IMR-90 (cell line): ENCODE measurements around the gene CAB39. TPM values are rescaled to one million over a fixed set of nuclear protein-coding genes. Genes with fewer than 3 reads are reported as not detected.
A peak's percentile ranks its signal among the peaks of the same experiment; 100 is the strongest.

Experiments
- ATAC-seq: fragments of 200-7000 bp; cut with Tn5 transposase; 2 replicates; pipeline ENCODE4 v1.9.1; 2020; ENCODE audit warnings: low read depth, mild to moderate bottlenecking, moderate library complexity
- BruUV-seq: library from RNA; stranded (reverse); fragments of 400-500 nt; replicated peaks from 2 replicates; lab custom pipeline; 2021; lab: Mats Ljungman, UMichigan
- CTCF ChIA-PET: fragments of 300-600 bp; formaldehyde crosslinking; extraction: SDS; loops from one replicate; lab custom pipeline; 2021; ENCODE audit warnings: antibody characterized with exemption; lab: Yijun Ruan, JAX
- POLR2A ChIA-PET: fragments of 300-600 bp; sonication (Branson Sonifier 250); formaldehyde crosslinking; loops from one replicate; lab custom pipeline; 2022; ENCODE audit warnings: antibody characterized with exemption; ENCODE audit not compliant: unreplicated experiment; lab: Charles Lee
- DNase-seq: peaks from one replicate; pipeline ENCODE4 v3.0.0; 2013
- H2AFZ ChIP-seq: replicated peaks from 2 replicates; pipeline ENCODE3; 2013; ENCODE audit warnings: low read length, mild to moderate bottlenecking; ENCODE audit not compliant: poor library complexity
- H2AK5ac ChIP-seq: 2 replicates; pipeline ENCODE4 v1.6.1; 2013; ENCODE audit warnings: low read depth, low read length, inconsistent platforms
- H2AK9ac ChIP-seq: replicated peaks from 2 replicates; pipeline ENCODE3; 2013; ENCODE audit warnings: mild to moderate bottlenecking, low read depth, low read length, moderate library complexity; ENCODE audit not compliant: poor library complexity
- H2BK120ac ChIP-seq: 2 replicates; pipeline ENCODE4 v1.6.1; 2013; ENCODE audit warnings: low read depth, low read length, inconsistent platforms
- H2BK15ac ChIP-seq: 3 replicates; pipeline ENCODE4 v1.6.1; 2013; ENCODE audit warnings: low read depth, low read length, inconsistent platforms
- H2BK20ac ChIP-seq: 2 replicates; pipeline ENCODE4 v1.6.1; 2013; ENCODE audit warnings: low read depth, mild to moderate bottlenecking, inconsistent platforms, low read length, moderate library complexity
- H2BK5ac ChIP-seq: 2 replicates; pipeline ENCODE4 v1.6.1; 2013; ENCODE audit warnings: mild to moderate bottlenecking, low read depth, low read length, inconsistent platforms; ENCODE audit not compliant: poor library complexity, severe bottlenecking
- H3K14ac ChIP-seq: replicated peaks from 2 replicates; pipeline ENCODE4 v1.6.1; 2013; ENCODE audit warnings: low read depth, low read length, inconsistent platforms
- H3K18ac ChIP-seq: 2 replicates; pipeline ENCODE4 v1.6.1; 2013; ENCODE audit warnings: low read depth, low read length, control low read depth
- H3K23ac ChIP-seq: 2 replicates; pipeline ENCODE4 v1.6.1; 2013; ENCODE audit warnings: low read depth, low read length, inconsistent platforms
- H3K27ac ChIP-seq: 2 replicates; pipeline ENCODE4 v1.5.1; 2013; ENCODE audit warnings: mild to moderate bottlenecking, control low read depth, low read length; ENCODE audit not compliant: insufficient read depth
- H3K27me3 ChIP-seq: 2 replicates; pipeline ENCODE4 v1.6.1; 2013; ENCODE audit warnings: low read length; ENCODE audit not compliant: control insufficient read depth, insufficient read depth
- H3K36me3 ChIP-seq: 2 replicates; pipeline ENCODE4 v1.6.1; 2013; ENCODE audit warnings: low read length, mixed read lengths; ENCODE audit not compliant: control insufficient read depth, insufficient read depth
- H3K4ac ChIP-seq: 2 replicates; pipeline ENCODE4 v1.6.1; 2013; ENCODE audit warnings: low read depth, low read length, inconsistent platforms
- H3K4me1 ChIP-seq: 2 replicates; pipeline ENCODE4 v1.6.1; 2013; ENCODE audit warnings: low read length, mixed read lengths; ENCODE audit not compliant: control insufficient read depth, insufficient read depth
- H3K4me2 ChIP-seq: 2 replicates; pipeline ENCODE4 v1.6.1; 2013; ENCODE audit warnings: low read depth, mild to moderate bottlenecking, control low read depth, low read length, moderate library complexity
- H3K4me3 ChIP-seq: 2 replicates; pipeline ENCODE4 v1.5.1; 2013; ENCODE audit warnings: low read depth, mild to moderate bottlenecking, control low read depth, low read length, moderate library complexity; ENCODE audit not compliant: insufficient read depth
- H3K56ac ChIP-seq: 2 replicates; pipeline ENCODE4 v1.6.1; 2013; ENCODE audit warnings: low read length, inconsistent platforms; ENCODE audit not compliant: insufficient read depth; ENCODE audit errors: extremely low read depth
- H3K79me1 ChIP-seq, 2 experiments: 2 replicates each; pipeline ENCODE4 v1.6.1; 2013; ENCODE audit warnings: low read length in 2 of 2, inconsistent platforms in 1 of 2, low read depth in 1 of 2
- H3K9ac ChIP-seq: 2 replicates; pipeline ENCODE4 v1.6.1; 2013; ENCODE audit warnings: low read depth, low read length, control low read depth
- H3K9me1 ChIP-seq: 2 replicates; pipeline ENCODE4 v1.6.1; 2013; ENCODE audit warnings: low read length, inconsistent platforms; ENCODE audit not compliant: insufficient read depth
- H3K9me3 ChIP-seq: 2 replicates; pipeline ENCODE4 v1.6.1; 2013; ENCODE audit warnings: low read length; ENCODE audit not compliant: control insufficient read depth, insufficient read depth
- H4K20me1 ChIP-seq: 2 replicates; pipeline ENCODE4 v1.6.1; 2013; ENCODE audit warnings: low read length, inconsistent platforms; ENCODE audit not compliant: insufficient read depth
- H4K5ac ChIP-seq: 2 replicates; pipeline ENCODE4 v1.6.1; 2013; ENCODE audit warnings: mild to moderate bottlenecking, low read depth, low read length, control low read depth
- H4K8ac ChIP-seq, 2 experiments: 2 replicates each; pipeline ENCODE4 v1.6.1; 2013; ENCODE audit warnings: low read depth in 2 of 2, low read length in 2 of 2, control low read depth in 1 of 2, inconsistent platforms in 1 of 2
- H4K91ac ChIP-seq: 2 replicates; pipeline ENCODE4 v1.6.1; 2013; ENCODE audit warnings: low read depth, low read length, inconsistent platforms; ENCODE audit not compliant: insufficient read depth
- CEBPB ChIP-seq: IDR thresholded peaks from 2 replicates; pipeline ENCODE4 v1.6.1; 2012; ENCODE audit warnings: low read depth, low read length, improper control_type of control experiment
- CHD1 ChIP-seq: IDR thresholded peaks from 2 replicates; pipeline ENCODE4 v1.6.1; 2012; ENCODE audit warnings: low read depth, low read length, improper control_type of control experiment
- FOS ChIP-seq: fragments of 150-350 bp; IDR thresholded peaks from 2 replicates; pipeline ENCODE4 v1.6.1; 2016; ENCODE audit warnings: low read depth, low read length
- MAFK ChIP-seq: IDR thresholded peaks from 2 replicates; pipeline ENCODE4 v1.6.1; 2012; ENCODE audit warnings: low read depth, low read length, improper control_type of control experiment
- MAZ ChIP-seq: IDR thresholded peaks from 2 replicates; pipeline ENCODE4 v1.6.1; 2012; ENCODE audit warnings: low read depth, mild to moderate bottlenecking, low read length, improper control_type of control experiment, moderate library complexity, borderline replicate concordance
- MXI1 ChIP-seq: IDR thresholded peaks from 2 replicates; pipeline ENCODE4 v1.6.1; 2012; ENCODE audit warnings: low read depth, mild to moderate bottlenecking, low read length, moderate library complexity, borderline replicate concordance
- NFE2L2 ChIP-seq: fragments of 150-350 bp; IDR thresholded peaks from 2 replicates; pipeline ENCODE4 v1.6.1; 2016; ENCODE audit warnings: low read depth, mild to moderate bottlenecking, low read length
- POLR2A ChIP-seq: IDR thresholded peaks from 2 replicates; pipeline ENCODE4 v1.6.1; 2012; ENCODE audit warnings: mild to moderate bottlenecking, low read depth, low read length
- RAD21 ChIP-seq: IDR thresholded peaks from 2 replicates; pipeline ENCODE4 v1.6.1; 2012; ENCODE audit warnings: low read length, improper control_type of control experiment
- RCOR1 ChIP-seq: IDR thresholded peaks from 2 replicates; pipeline ENCODE4 v1.6.1; 2012; ENCODE audit warnings: mild to moderate bottlenecking, low read length, improper control_type of control experiment; ENCODE audit not compliant: insufficient replicate concordance
- SMC3 ChIP-seq: fragments of 150-350 bp; IDR thresholded peaks from 2 replicates; pipeline ENCODE4 v1.6.1; 2016; ENCODE audit warnings: low read depth, mild to moderate bottlenecking, antibody characterized with exemption, low read length, moderate library complexity
- USF2 ChIP-seq: fragments of 150-350 bp; IDR thresholded peaks from 2 replicates; pipeline ENCODE4 v1.6.1; 2017; ENCODE audit warnings: mild to moderate bottlenecking, antibody characterized with exemption, low read length, low read depth
- WGBS, 2 experiments: methylation state at CpG; one replicate each; pipeline versions ENCODE4 v1.1.5 to v1.1.7; 2013; ENCODE audit warnings: missing lambda C conversion rate in 2 of 2; ENCODE audit not compliant: insufficient read length in 1 of 2; ENCODE audit errors: extremely low coverage in 2 of 2; 5-methylcytosine and 5-hydroxymethylcytosine counted together
- dilution Hi-C: fragments of 300-500 bp; cut with HindIII; formaldehyde crosslinking; loops from one replicate; pipeline ENCODE4 v1.14.3; 2018; ENCODE audit warnings: low sequenced_read_pairs; ENCODE audit not compliant: unreplicated experiment
- in situ Hi-C: fragments of 300-500 bp; cut with MboI; formaldehyde crosslinking; loops from 3 replicates; pipeline ENCODE4 v1.14.3; 2019; ENCODE audit warnings: low sequenced_read_pairs, inconsistent platforms, mixed read lengths
- intact Hi-C: fragments of 100-400 bp; cut with micrococcal nuclease; formaldehyde crosslinking; loops from 2 replicates; pipeline ENCODE4 v1.10.0; 2022
- polyA plus RNA-seq, 3 experiments: library from polyadenylated mRNA; depleted of rRNA; stranded (reverse); fragments of >200 nt; gene quantifications; 2 replicates each; pipeline ENCODE4 v1.2.3, GENCODE V29; 2012; ENCODE audit warnings: low replicate concordance in 1 of 3
- total RNA-seq: library from RNA; depleted of rRNA; stranded (reverse); fragments of >200 nt; gene quantifications from 2 replicates; pipeline ENCODE4 v1.2.3, GENCODE V29; 2012
- TF ChIP-seq, protein P1 (sequence below): conservative IDR thresholded peaks from 2 replicates; pipeline ENCODE4 v1.5.1; 2012; ENCODE audit warnings: mild to moderate bottlenecking, low read depth, low read length, improper control_type of control experiment
- TF ChIP-seq, protein P2 (sequence below): fragments of 150-350 bp; IDR thresholded peaks from 2 replicates; pipeline ENCODE4 v1.6.1; 2016; ENCODE audit warnings: low read depth, mild to moderate bottlenecking, low read length, moderate library complexity, borderline replicate concordance

The CAB39 gene
- total and polyA plus RNA-seq, 2 of the 4 experiments (the other 2 are of a cell fraction): 38.2 to 71.7 TPM

- intact Hi-C loops (loop anchor here (10.0 kb wide), 1 partner anchor 848 kb away; the partner anchor contains the start of genes FBXO36 and TRIP12), dilution Hi-C loops (no loop called here), in situ Hi-C loops (no loop called here)
- no peak overlapping the region for H2BK15ac ChIP-seq
- ATAC-seq (no peak), DNase-seq (no peak)
- H2BK120ac ChIP-seq: peak overlapping the region; percentile 14; the same call in 1 of the 2 replicates
- H2AFZ ChIP-seq: no peak overlapping the region
- peak overlapping the region; percentile 26 for H4K91ac ChIP-seq
- no peak overlapping the region for H3K56ac ChIP-seq
- H3K36me3 ChIP-seq: peaks cover 6% of the 10 kb centered on the region; the same call in 1 of the 2 replicates
- peaks cover 23 to 54% of the 10 kb centered on the region in 2 experiments for H3K79me1 ChIP-seq
- WGBS, 2 experiments: no CpG with 5 or more reads among the region's 4 CpGs
- H3K9me3 ChIP-seq: no peaks in the 10 kb centered on the region
- 0 out of 2 replicates have a peak overlapping the region, but pooled peaks have one; percentile 33 for H2AK5ac ChIP-seq
- peak overlapping the region; percentile 70; the same call in 1 of the 2 replicates for H3K14ac ChIP-seq
- peak overlapping the region; percentile 79 for H2BK5ac ChIP-seq
- no peak overlapping the region for H3K27ac ChIP-seq
- ChIA-PET POLR2A (no interaction called here), CTCF (interaction anchor here (0.6 kb wide), 2 partner anchors 48 to 96 kb away, joined by 4 read pairs; no protein-coding TSS in a partner anchor)
- no peak overlapping the region for H3K18ac ChIP-seq
- H3K9me1 ChIP-seq: peaks cover 7% of the 10 kb centered on the region
- H2BK20ac ChIP-seq: no peak overlapping the region
- peaks cover 9% of the 10 kb centered on the region; the same call in 1 of the 2 replicates for H4K20me1 ChIP-seq
- H3K4ac ChIP-seq: peak overlapping the region; percentile 80
- no peak overlapping the region for H2AK9ac ChIP-seq
- H4K8ac ChIP-seq: 0 out of 4 replicates have a peak overlapping the region, but pooled peaks of 1 of the 2 experiments have one; percentile 38
- H3K4me3 ChIP-seq: no peak overlapping the region
- BruUV-seq: no TSS peak
- H4K5ac ChIP-seq: no peak overlapping the region; the same call in 1 of the 2 replicates
- no peak overlapping the region for H3K9ac ChIP-seq
- H3K23ac ChIP-seq: peak overlapping the region; percentile 80; the same call in 1 of the 2 replicates
- no peak overlapping the region for H3K4me2 ChIP-seq
- H3K27me3 ChIP-seq: no peaks in the 10 kb centered on the region
- peaks cover 8% of the 10 kb centered on the region for H3K4me1 ChIP-seq
- TF ChIP-seq FOS (no peak), SMC3 (no peak), MXI1 (no peak), MAZ (no peak), CEBPB (no peak), MAFK (no peak), RAD21 (no peak), USF2 (no peak), POLR2A (no peak), NFE2L2 (no peak), CHD1 (no peak), RCOR1 (no peak)
- TF ChIP-seq, protein P1, sequence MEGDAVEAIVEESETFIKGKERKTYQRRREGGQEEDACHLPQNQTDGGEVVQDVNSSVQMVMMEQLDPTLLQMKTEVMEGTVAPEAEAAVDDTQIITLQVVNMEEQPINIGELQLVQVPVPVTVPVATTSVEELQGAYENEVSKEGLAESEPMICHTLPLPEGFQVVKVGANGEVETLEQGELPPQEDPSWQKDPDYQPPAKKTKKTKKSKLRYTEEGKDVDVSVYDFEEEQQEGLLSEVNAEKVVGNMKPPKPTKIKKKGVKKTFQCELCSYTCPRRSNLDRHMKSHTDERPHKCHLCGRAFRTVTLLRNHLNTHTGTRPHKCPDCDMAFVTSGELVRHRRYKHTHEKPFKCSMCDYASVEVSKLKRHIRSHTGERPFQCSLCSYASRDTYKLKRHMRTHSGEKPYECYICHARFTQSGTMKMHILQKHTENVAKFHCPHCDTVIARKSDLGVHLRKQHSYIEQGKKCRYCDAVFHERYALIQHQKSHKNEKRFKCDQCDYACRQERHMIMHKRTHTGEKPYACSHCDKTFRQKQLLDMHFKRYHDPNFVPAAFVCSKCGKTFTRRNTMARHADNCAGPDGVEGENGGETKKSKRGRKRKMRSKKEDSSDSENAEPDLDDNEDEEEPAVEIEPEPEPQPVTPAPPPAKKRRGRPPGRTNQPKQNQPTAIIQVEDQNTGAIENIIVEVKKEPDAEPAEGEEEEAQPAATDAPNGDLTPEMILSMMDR: no peak
- TF ChIP-seq, protein P2, sequence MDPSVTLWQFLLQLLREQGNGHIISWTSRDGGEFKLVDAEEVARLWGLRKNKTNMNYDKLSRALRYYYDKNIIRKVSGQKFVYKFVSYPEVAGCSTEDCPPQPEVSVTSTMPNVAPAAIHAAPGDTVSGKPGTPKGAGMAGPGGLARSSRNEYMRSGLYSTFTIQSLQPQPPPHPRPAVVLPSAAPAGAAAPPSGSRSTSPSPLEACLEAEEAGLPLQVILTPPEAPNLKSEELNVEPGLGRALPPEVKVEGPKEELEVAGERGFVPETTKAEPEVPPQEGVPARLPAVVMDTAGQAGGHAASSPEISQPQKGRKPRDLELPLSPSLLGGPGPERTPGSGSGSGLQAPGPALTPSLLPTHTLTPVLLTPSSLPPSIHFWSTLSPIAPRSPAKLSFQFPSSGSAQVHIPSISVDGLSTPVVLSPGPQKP: no peak
Measured at GRCh38 chr2:230773039-230773773, 60.6 kb downstream of the CAB39 start.
